Mesodermal cell (in vitro differentiated cells): ENCODE measurements around the gene PPP1R1A.

Experiments used
- H3K27ac ChIP-seq: 2 replicates; pipeline ENCODE4 v1.7.0; 2013; ENCODE audit warnings: mild to moderate bottlenecking, low read depth, low read length, moderate library complexity; ENCODE audit not compliant: severe bottlenecking
- H3K36me3 ChIP-seq: 2 replicates; pipeline ENCODE4 v1.7.1; 2013; ENCODE audit warnings: mild to moderate bottlenecking, low read length, moderate library complexity; ENCODE audit not compliant: control insufficient read depth, insufficient read depth
- H3K4me1 ChIP-seq: one replicate; pipeline ENCODE4 v1.7.1; 2013; ENCODE audit warnings: mild to moderate bottlenecking, low read length; ENCODE audit not compliant: insufficient read depth, control insufficient read depth, poor library complexity, severe bottlenecking
- H3K4me3 ChIP-seq: 2 replicates; pipeline ENCODE4 v1.7.0; 2013; ENCODE audit warnings: low read length, control low read depth, mild to moderate bottlenecking; ENCODE audit not compliant: insufficient read depth, poor library complexity, severe bottlenecking; ENCODE audit errors: extremely low read depth
- H3K9me3 ChIP-seq: 2 replicates; pipeline ENCODE4 v1.7.1; 2013; ENCODE audit warnings: mild to moderate bottlenecking, low read length, moderate library complexity; ENCODE audit not compliant: control insufficient read depth
- WGBS, 2 experiments: methylation state at CpG; one replicate each; pipeline ENCODE4 v1.1.5; 2013; ENCODE audit warnings: missing lambda C conversion rate in 2 of 2; ENCODE audit not compliant: insufficient coverage in 2 of 2; 5-methylcytosine and 5-hydroxymethylcytosine counted together

Gene PPP1R1A

DNA sequence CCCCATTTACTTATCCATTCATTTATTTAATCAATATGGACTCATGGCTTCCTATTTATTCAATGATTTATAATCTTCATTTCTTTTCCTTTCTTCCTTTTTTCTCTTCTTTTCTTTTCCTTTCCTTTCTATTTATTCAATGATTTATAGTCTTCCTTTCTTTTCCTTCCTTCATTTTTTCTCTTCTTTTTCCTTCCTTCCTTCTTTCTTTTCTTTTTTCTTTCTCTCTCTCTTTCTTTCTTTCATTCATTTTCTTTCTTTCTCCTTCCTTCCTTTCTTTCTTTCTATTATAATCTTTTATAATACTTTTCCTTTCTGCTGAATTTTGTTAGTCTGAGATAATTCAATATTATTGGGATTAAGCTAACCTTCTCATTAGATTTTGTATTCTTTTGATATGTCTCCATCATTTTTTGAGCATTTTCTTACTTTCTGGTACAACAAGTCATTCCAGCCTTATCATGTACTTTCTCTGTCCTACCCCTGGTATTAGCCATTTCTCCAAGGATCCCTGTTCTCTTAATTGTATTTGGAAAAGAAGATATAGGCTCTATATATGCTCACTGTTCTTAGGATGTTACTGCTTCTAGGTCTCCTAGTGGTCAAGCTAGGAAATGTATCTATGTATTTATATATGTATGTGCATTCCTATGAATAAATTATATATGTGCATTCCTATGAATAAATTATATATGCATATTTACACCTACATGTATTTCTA lies 34.2 kb upstream of the PPP1R1A start:
- Histone ChIP-seq H3K27ac (no peak overlapping the region), H3K4me3 (no peak overlapping the region), H3K36me3 (no peaks in the 10 kb centered on the region), H3K9me3 (peaks cover 3% of the 10 kb centered on the region), H3K4me1 (no peaks in the 10 kb centered on the region)

DNA sequence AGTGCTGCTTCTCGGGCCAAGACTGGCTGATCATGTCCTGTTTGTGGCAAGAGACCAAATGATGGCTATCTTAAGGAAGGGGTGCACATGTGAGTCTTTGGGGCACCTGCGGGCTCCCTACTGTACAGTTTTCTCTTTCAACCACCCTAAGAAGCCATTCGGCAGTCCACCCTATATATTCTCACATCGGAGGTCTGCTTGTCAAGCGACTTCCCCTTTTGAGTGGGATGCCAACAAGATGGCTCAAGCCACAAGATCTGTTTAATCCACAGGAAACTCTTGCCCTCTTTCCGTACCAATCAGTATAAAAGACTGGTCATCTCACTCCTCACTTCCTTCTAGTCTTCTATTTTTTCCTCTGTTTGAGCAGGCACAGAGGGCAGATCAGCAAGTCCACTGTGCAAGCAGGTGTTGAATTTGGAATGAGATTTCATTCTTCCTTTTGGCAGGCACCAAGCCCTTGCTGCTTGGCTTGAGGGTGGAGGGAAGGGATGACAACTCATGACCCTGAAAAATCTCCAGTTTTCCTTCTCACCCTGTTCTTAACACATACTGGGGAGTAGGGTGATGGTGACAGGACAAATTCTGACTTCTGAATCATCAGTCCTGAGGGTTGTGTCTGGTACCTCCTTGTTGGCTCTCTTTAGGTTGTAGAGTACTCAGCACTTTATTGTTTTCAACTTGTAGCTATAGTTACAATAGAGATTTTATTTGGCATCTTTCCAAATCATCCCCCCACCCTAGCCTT lies 28.6 kb upstream of the PPP1R1A start:
- 91 to 92% methylated on average over 5 of the region's 6 CpGs for WGBS, 2 experiments

DNA sequence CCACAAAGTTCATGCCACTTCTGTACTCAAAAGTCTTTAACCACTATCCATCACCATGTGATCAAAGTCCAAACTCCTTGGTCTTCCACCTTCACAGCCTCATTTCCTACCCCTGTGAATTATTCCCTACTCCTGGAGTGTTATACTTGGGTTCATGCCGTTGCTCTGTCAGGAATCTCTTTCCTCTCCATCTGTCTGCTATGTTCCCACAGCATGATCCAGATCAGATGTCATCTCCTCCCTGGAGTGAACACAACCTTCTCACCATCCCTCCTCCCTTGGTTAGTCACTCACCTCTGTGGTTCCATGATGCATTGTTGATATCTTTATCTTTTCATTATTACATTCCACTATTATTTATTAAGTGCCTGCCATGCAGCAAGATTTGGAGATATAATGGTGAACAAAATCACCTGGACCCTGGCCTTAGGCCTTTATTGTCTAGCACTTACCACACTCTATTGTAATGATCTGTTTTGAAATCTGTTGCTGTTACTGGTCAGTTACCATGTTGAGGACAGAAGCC lies 23.8 kb upstream of the PPP1R1A start:
- WGBS, 2 experiments: 60 to 92% methylated on average over 1 of the region's 1 CpG
- no peaks in the 10 kb centered on the region for H3K9me3 ChIP-seq
- H3K27ac ChIP-seq: no peak overlapping the region
- H3K4me1 ChIP-seq: peaks cover 2% of the 10 kb centered on the region
- H3K4me3 ChIP-seq: no peak overlapping the region
- no peaks in the 10 kb centered on the region for H3K36me3 ChIP-seq

More for the DNA sequence above, 28.6 kb upstream of the PPP1R1A start:
- no peaks in the 10 kb centered on the region for H3K4me1 ChIP-seq
- no peak overlapping the region for H3K27ac ChIP-seq
- H3K36me3 ChIP-seq: no peaks in the 10 kb centered on the region
- H3K4me3 ChIP-seq: no peak overlapping the region
- H3K9me3 ChIP-seq: no peaks in the 10 kb centered on the region

DNA sequence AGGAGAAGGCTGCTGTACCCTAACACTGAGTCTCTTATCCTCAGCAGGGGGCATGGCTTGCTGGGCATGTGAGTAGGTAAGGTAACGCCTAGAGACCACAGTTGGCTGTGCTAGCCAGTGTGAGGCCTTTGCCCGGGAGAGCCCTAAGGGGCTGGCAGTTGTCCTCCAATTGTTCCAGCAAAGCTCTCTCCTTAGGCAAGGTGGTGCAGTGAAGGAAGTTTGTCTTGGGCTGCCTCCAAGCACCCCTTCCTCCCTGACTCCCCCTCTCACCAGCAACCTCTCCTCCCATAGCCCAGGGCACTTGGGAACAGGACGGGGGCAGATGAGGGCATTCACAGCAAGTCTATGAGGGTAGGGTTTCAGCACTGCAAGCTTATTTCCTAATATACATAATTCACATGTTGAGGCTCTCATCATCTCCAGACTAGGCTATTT lies 23.3 kb upstream of the PPP1R1A start:
- H3K36me3 ChIP-seq: no peaks in the 10 kb centered on the region
- H3K4me1 ChIP-seq: peaks cover 2% of the 10 kb centered on the region
- H3K4me3 ChIP-seq: no peak overlapping the region
- H3K9me3 ChIP-seq: no peaks in the 10 kb centered on the region
- WGBS, 2 experiments: 60 to 86% methylated on average over 1 of the region's 3 CpGs
- H3K27ac ChIP-seq: no peak overlapping the region

DNA sequence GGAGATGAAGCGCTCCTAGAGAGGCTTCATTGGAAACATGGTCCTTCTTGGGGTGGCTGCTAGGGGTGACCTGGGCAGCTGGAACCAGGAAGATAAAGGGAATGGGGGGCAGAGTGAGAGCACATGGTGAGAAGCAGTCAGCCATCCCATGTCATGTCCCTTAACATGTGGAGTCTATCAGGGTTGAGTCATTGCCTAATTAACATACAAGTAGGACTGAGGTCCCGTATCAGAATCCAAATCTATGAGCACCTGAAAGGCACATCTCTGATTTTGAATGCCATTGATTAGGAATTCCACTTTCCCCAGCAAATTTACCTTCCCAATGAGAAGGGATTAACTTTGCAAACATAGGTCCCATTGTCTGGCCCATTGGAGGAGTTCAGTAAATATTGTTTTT lies 20.3 kb upstream of the PPP1R1A start:
- no peaks in the 10 kb centered on the region for H3K9me3 ChIP-seq
- 80 to 100% methylated on average over 1 to 2 of the region's 2 CpGs for WGBS, 2 experiments

DNA sequence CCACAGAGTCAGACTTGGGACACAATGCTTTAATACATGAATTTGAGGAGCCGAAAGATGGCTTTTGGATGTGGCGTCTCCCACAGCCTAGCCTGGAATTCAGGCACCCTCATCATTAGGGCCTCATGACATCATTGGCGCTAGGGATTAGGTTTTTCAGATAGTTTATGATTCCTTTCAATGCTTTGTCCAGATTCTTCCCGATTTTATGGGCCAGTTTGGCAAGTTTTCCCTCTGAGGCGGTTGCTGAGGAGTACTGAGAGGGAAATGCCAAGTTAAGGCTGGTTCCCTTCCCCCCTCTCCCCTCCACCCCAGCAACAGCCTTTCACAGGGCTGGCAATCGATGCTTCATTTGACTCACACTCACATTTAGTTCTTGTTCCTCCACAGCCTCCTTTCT lies 19.7 kb upstream of the PPP1R1A start:
- Histone ChIP-seq H3K27ac (no peak overlapping the region), H3K4me3 (no peak overlapping the region), H3K9me3 (no peaks in the 10 kb centered on the region), H3K36me3 (no peaks in the 10 kb centered on the region), H3K4me1 (peaks cover 11% of the 10 kb centered on the region)
- 75 to 78% methylated on average over 4 of the region's 6 CpGs for WGBS, 2 experiments

More for the DNA sequence above, 20.3 kb upstream of the PPP1R1A start:
- Histone ChIP-seq H3K36me3 (no peaks in the 10 kb centered on the region), H3K4me3 (no peak overlapping the region), H3K27ac (no peak overlapping the region), H3K4me1 (peaks cover 6% of the 10 kb centered on the region)

DNA sequence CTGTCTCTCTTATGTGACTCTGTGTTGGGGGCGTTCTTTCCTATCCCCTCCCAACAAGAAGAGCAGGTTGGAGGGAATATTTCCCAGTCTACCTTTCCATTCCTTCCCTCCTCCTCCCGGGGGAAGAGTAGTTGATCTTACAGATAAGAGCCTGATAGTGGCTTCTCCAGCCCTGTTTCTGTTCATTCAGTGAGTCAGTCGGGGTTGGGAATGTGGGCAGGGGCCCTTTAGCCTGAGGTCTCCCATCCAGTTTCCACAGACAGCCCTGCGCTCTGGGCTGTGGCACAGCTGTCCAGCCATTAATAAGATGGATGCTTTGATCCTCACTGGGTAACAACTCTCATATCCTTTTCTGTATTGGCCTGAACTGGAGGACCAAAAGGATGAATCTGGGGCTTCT lies 18.1 kb upstream of the PPP1R1A start:
- H3K4me1 ChIP-seq: peaks cover 11% of the 10 kb centered on the region
- no peaks in the 10 kb centered on the region for H3K9me3 ChIP-seq
- no peak overlapping the region for H3K27ac ChIP-seq
- H3K36me3 ChIP-seq: no peaks in the 10 kb centered on the region
- no peak overlapping the region for H3K4me3 ChIP-seq
- 44% methylated on average over 1 of the region's 4 CpGs; no CpG with 5 or more reads in 1 of the 2 experiments for WGBS, 2 experiments

DNA sequence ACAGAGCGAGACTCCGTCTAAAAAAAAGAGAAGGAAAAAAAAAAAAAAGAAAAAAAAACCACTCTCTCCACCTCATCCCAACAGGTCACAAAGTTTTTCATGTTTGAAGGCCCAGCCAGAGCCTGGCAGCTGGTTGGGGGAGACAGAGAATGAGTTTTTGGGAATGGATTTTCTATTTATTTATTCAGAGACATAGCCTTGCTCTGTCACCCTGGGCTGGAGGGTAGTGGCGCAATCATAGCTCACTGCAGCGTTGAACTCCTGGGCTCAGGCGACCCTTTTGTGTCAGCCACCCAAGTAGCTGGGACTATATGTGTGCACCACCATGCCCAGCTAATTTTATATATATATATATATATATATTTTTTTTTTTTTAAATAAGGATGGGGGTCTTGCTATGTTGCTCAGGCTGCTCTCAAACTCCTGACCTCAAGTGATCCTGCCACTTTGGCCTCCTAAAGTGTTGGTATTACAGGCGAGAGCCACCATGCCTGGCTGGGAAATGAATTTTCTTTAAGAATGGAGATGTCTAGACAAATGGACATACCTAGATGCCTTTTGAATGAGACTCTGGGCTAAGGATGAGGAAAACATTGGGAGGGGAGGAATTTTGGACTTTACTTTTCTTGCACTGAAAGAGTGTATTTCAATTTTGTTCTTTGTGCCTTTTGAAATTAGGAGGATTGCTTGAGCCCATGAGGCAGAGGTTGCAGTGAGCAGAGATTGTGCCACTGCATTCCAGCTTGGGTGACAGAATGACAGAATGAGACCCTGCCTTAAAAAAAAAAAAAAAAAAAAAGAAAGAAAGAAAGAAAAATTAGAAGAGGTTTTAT lies 16.9 kb upstream of the PPP1R1A start:
- H3K4me1 ChIP-seq: peaks cover 11% of the 10 kb centered on the region
- H3K9me3 ChIP-seq: no peaks in the 10 kb centered on the region
- WGBS, 2 experiments: 74 to 95% methylated on average over 4 of the region's 6 CpGs
- no peaks in the 10 kb centered on the region for H3K36me3 ChIP-seq
- H3K4me3 ChIP-seq: no peak overlapping the region
- H3K27ac ChIP-seq: no peak overlapping the region

DNA sequence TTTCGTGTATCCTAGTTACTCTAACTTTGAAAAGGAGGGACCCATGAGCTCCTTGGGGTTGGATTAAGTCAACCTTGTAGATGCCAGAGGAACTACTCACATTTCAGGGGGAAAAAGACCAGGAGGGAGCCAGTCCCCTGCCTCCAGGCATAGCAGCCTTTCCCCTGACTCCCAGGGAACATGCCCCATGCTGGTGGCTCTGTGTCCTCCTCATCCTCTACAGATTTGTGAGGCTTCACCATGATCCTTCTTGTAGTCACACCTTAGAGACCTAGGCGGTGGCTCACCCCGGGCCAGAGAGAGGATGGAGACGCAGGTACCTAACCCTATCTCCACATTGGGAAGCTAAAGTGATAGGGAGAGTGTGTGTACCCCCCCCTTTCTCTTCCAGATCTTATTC lies 16.0 kb upstream of the PPP1R1A start:
- Histone ChIP-seq H3K4me1 (peaks cover 11% of the 10 kb centered on the region), H3K9me3 (no peaks in the 10 kb centered on the region), H3K4me3 (no peak overlapping the region), H3K36me3 (no peaks in the 10 kb centered on the region), H3K27ac (no peak overlapping the region)
- 100% methylated on average over 1 of the region's 4 CpGs; no CpG with 5 or more reads in 1 of the 2 experiments for WGBS, 2 experiments

DNA sequence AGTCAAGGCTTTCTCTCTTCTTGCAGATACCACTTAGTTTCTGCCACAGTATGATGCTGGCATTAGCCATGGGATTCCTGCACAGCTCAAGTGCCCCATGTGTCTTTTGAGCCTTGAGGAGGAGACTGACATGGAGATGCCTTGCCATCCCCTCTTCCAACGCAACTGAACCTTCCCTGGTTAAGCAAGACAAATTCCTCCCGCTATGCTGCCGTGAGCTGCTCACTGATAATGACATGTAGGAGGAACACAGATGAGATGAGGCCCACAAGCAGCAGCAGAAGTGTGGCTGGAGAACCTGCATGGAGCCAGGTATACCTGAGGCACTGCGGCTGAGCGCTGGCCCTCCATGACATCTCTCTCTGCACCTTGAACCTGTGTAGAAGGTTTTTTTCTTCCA lies 15.4 kb upstream of the PPP1R1A start:
- peaks cover 11% of the 10 kb centered on the region for H3K4me1 ChIP-seq
- H3K36me3 ChIP-seq: no peaks in the 10 kb centered on the region
- 95 to 100% methylated on average over 3 of the region's 5 CpGs for WGBS, 2 experiments
- no peak overlapping the region for H3K27ac ChIP-seq
- no peaks in the 10 kb centered on the region for H3K9me3 ChIP-seq
- H3K4me3 ChIP-seq: no peak overlapping the region
